HG03139 (cell line): ENCODE measurements around the gene KIFC3.
"Not testable (repeated sequence)": the region's sequence is repeated elsewhere in the genome, so short reads cannot be mapped to it uniquely, and the experiment has no call there.

Source experiments
- ATAC-seq: cut with Tn5 transposase; IDR thresholded peaks from one replicate; pipeline ENCODE4 v1.9.1; 2021; ENCODE audit not compliant: unreplicated experiment

KIFC3 gene

GRCh38 chr16:57805176-57805575 is 2.9 kb upstream of the KIFC3 start:
- no peak for ATAC-seq

GRCh38 chr16:57804111-57804837 is 2.0 kb upstream of the KIFC3 start:
- no peak for ATAC-seq

- ATAC-seq = no peak
Observed at GRCh38 chr16:57803134-57803990, 1.1 kb upstream of the KIFC3 start.

- ATAC-seq = no peak
Observed at GRCh38 chr16:57801809-57802340, 416 bp downstream of the KIFC3 start.

GRCh38 chr16:57801098-57801808 is 1.0 kb downstream of the KIFC3 start:
- no peak for ATAC-seq

- no peak for ATAC-seq
Observed at GRCh38 chr16:57800200-57801097, 1.8 kb downstream of the KIFC3 start.

GRCh38 chr16:57799600-57800199 is 2.6 kb downstream of the KIFC3 start:
- ATAC-seq = no peak

GRCh38 chr16:57798953-57799599 is 3.2 kb downstream of the KIFC3 start:
- no peak for ATAC-seq

- ATAC-seq = no peak
Observed at GRCh38 chr16:57798267-57798810, 4.0 kb downstream of the KIFC3 start.

- no peak for ATAC-seq
Observed at GRCh38 chr16:57797526-57798266, 4.6 kb downstream of the KIFC3 start.

- no peak for ATAC-seq
Observed at GRCh38 chr16:57797216-57797525, 5.1 kb downstream of the KIFC3 start.

GRCh38 chr16:57796014-57796413 is 6.3 kb downstream of the KIFC3 start:
- not testable (repeated sequence) for ATAC-seq

- no peak for ATAC-seq
Observed at GRCh38 chr16:57795431-57795878, 6.8 kb downstream of the KIFC3 start.

GRCh38 chr16:57794849-57795430 is 7.4 kb downstream of the KIFC3 start:
- ATAC-seq = no peak

- ATAC-seq = no peak
Observed at GRCh38 chr16:57791893-57792461, 10.3 kb downstream of the KIFC3 start.

- ATAC-seq = no peak
Observed at GRCh38 chr16:57791195-57791892, 10.9 kb downstream of the KIFC3 start.

- ATAC-seq = no peak
Observed at GRCh38 chr16:57788951-57789350, 13.3 kb downstream of the KIFC3 start.
